ENCODE data around the gene TENM3.
A peak's percentile ranks its signal among the peaks of the same experiment; 100 is the strongest.

TENM3 gene

DNA sequence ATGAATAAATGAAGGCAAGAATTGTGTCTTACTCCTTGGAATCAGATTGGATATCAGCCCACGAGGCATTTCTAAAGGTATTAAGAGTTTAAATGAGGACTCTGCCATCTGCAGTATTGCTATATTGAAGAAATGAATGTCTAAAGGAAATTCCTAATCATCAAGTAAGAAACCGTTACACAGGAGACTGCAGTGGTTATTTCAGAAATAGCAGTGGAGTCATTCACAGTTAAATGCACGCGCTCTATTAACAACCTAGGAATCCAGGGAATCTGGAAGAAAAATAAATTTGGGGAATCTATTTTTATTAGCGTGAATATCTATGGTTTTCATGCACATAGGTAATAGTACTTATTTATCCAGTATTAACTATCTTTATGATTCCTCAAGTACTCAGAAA, 334.2 kb downstream of the TENM3 start:
- no peak for DNase-seq

GRCh38 chr4:182578402-182578801, 335.2 kb downstream of the TENM3 start:
- peak; percentile 4 for DNase-seq

GRCh38 chr4:182582245-182582644, 339.0 kb downstream of the TENM3 start:
- DNase-seq = no peak

GRCh38 chr4:182583703-182584415, 340.7 kb downstream of the TENM3 start:
- DNase-seq = peak; percentile 1

GRCh38 chr4:182585321-182585720, 342.1 kb downstream of the TENM3 start:
- no peak for DNase-seq

GRCh38 chr4:182589100-182589499, 345.9 kb downstream of the TENM3 start:
- DNase-seq = no peak

- DNase-seq = no peak
Observed at GRCh38 chr4:182593402-182593801, 350.2 kb downstream of the TENM3 start.

- DNase-seq = no peak
Observed at GRCh38 chr4:182593864-182594263, 350.7 kb downstream of the TENM3 start.

DNA sequence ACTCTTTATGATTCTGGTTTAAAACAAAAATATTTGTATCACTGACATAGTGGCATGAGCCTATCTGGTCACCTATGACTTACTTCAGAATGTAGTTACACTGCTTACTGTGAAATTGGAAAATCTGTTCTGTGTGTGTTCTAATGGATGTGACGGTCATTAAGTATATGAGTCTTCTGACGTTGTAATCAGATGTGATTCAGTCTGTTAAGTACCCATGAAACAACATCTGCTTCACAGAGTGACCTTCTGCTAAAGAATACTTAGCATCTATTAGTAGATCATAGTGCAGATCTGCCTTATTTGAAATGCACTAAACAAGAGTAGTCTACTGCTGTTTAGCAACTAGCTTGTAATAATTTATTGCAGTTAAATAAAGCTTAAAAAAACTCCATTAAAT, 356.9 kb downstream of the TENM3 start:
- DNase-seq = peak; percentile 16

DNA sequence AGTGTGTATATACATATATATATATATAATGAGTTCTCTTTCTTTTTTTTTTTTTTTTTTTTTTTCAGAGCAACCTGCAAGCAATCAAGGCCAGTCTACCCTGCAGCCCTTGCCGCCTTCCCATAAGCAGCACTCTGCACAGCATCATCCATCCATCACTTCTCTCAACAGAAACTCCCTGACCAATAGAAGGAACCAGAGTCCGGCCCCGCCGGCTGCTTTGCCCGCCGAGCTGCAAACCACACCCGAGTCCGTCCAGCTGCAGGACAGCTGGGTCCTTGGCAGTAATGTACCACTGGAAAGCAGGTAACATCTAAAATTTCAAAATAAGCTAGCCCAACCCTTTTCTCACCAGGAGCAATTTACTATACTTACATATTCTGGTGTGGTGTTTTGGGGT, 357.7 kb downstream of the TENM3 start:
- DNase-seq = no peak

- DNase-seq = peak; percentile 29
Observed at GRCh38 chr4:182604161-182604622, 361.0 kb downstream of the TENM3 start.

- no peak for DNase-seq
Observed at GRCh38 chr4:182604953-182605352, 361.8 kb downstream of the TENM3 start.

- DNase-seq = no peak
Observed at GRCh38 chr4:182608525-182608924, 365.3 kb downstream of the TENM3 start.

DNA sequence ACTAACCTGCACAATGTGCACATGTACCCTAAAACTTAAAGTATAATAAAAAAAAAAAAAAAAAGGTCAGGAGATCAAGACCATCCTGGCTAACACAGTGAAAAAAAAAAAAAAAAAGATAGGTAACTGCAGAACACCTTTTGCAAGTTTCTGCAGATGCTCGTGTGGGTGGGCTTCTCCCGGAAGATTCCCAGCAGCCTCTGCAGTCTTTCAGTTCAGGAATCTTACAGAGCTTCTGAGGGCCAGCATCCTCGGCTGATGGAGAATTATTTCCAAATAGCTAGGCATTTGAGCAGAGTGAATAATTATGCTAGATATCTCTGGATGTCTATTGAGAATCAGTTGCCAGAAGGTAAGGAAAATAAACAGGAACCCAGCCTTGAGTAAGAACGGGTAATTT, 373.3 kb downstream of the TENM3 start:
- DNase-seq = no peak

DNA sequence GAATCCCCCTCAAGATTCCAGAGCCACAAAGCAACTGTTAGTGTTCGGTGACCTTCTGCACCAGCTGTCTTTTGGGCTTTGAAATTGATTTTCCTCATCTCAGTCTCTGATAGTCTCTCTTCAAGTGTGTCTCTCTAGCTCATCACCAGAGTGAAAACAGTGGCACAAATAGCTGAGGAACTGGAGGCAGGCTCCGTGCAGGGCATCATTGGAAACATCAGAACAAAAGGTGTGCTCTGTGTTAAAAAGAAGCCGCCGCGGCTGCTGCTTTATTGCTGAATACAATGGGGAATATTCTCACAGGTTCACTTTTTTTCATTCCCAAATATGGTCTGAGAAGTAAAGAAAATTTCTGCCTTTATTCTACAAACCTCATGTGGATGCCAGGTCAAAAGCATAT, 376.5 kb downstream of the TENM3 start:
- DNase-seq = no peak

GRCh38 chr4:182620111-182620980, 377.1 kb downstream of the TENM3 start:
- DNase-seq = no peak

DNA sequence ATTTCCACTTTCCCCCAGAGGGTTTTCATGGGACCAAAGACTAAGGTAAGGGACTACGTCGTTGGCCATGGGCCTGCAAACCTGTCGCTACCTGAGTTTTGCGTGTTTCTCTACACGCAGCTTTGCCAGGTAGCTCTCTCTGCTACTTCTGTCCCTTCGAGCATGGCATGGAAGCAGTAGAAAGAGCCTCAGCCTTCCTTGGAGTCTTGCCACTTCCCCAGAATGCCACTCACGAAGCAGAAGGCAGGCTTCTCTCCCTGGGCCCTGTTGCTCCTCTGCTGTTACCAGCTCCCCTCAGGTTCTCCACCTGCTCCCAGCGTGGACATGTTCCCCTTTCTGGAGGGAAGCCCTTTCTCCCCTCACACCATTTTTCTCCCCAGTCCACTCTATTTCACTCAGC, 381.1 kb downstream of the TENM3 start:
- no peak for DNase-seq

- no peak for DNase-seq
Observed at GRCh38 chr4:182625193-182625592, 382.0 kb downstream of the TENM3 start.

- DNase-seq = no peak
Observed at GRCh38 chr4:182627996-182628395, 384.8 kb downstream of the TENM3 start.

DNA sequence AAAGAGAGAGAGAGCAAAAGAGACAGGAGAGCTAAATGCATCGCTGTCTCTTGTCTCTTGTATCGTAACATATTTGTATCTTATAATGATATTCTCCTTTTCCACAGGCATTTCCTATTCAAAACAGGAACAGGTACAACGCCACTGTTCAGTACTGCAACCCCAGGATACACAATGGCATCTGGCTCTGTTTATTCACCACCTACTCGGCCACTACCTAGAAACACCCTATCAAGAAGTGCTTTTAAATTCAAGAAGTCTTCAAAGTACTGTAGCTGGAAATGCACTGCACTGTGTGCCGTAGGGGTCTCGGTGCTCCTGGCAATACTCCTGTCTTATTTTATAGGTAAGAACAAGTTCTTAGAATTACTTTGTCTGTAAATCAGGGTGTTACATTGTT, 385.3 kb downstream of the TENM3 start:
- no peak for DNase-seq

- DNase-seq = no peak
Observed at GRCh38 chr4:182629096-182629495, 385.9 kb downstream of the TENM3 start.

DNA sequence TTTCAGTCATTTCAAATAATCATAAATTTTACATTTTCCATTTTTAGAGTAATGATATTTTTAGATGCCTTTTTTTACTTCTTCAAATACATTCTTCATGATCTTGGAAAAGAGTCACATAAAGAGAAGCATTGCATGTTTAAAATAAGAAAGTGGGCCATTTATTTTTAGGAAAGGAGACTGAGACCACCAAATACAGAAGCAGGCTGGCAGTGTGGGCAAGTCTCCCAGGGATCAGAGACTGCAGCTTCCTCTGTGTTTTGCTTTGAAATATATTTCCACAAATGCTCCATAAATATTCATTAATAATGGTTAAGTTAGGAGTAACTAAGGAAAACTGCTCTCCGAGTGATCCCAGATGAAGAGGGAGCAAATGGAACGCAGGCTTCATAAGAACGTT, 397.3 kb downstream of the TENM3 start:
- DNase-seq = no peak

GRCh38 chr4:182640932-182641331, 397.7 kb downstream of the TENM3 start:
- DNase-seq = peak; percentile 40

GRCh38 chr4:182642831-182643230, 399.6 kb downstream of the TENM3 start:
- DNase-seq = no peak
